ENCODE results near the gene AFG3L2.

GRCh38 chr18:12361770-12362378 lies 15.2 kb downstream of the AFG3L2 start:
- TF ChIP-seq EP300 (IDR thresholded peaks at IDR 0.05) (no peak), CTCF (IDR thresholded peaks at IDR 0.05) (no peak), POLR2A (IDR thresholded peaks at IDR 0.05) (no peak), POLR2AphosphoS5 (IDR thresholded peaks at IDR 0.05) (no peak)
